ENCODE results near the gene HYAL2.

HYAL2 gene

GRCh38 chr3:50350527-50351322 is 28.2 kb upstream of the HYAL2 start, which contains the start of the genes CYB561D2 and NPRL2:
CYB561D2 (plus strand) TSS chr3:50350862; CDS start chr3:50351434, 572 bp downstream.
NPRL2 (minus strand) TSS chr3:50350775; CDS start chr3:50350652, 123 bp downstream.
- peak; percentile 98 for DNase-seq

- DNase-seq, result no peak
Measured at GRCh38 chr3:50350213-50350526, 27.6 kb upstream of the HYAL2 start.

- DNase-seq, result peak; percentile 87 to 88
Measured at GRCh38 chr3:50347187-50347813, 24.8 kb upstream of the HYAL2 start.

GRCh38 chr3:50345586-50346234 is 23.2 kb upstream of the HYAL2 start, which contains the start of gene ZMYND10:
ZMYND10 (minus strand) TSS chr3:50345732; CDS start chr3:50345579, 153 bp downstream.
- DNase-seq, result peak; percentile 77

GRCh38 chr3:50345008-50345407 is 22.5 kb upstream of the HYAL2 start:
- DNase-seq, result no peak

- no peak for DNase-seq
Measured at GRCh38 chr3:50342813-50343633, 20.5 kb upstream of the HYAL2 start.

GRCh38 chr3:50341996-50342650 is 19.6 kb upstream of the HYAL2 start:
- no peak for DNase-seq

- DNase-seq, result no peak
Measured at GRCh38 chr3:50341537-50341936, 19.0 kb upstream of the HYAL2 start.

DNA sequence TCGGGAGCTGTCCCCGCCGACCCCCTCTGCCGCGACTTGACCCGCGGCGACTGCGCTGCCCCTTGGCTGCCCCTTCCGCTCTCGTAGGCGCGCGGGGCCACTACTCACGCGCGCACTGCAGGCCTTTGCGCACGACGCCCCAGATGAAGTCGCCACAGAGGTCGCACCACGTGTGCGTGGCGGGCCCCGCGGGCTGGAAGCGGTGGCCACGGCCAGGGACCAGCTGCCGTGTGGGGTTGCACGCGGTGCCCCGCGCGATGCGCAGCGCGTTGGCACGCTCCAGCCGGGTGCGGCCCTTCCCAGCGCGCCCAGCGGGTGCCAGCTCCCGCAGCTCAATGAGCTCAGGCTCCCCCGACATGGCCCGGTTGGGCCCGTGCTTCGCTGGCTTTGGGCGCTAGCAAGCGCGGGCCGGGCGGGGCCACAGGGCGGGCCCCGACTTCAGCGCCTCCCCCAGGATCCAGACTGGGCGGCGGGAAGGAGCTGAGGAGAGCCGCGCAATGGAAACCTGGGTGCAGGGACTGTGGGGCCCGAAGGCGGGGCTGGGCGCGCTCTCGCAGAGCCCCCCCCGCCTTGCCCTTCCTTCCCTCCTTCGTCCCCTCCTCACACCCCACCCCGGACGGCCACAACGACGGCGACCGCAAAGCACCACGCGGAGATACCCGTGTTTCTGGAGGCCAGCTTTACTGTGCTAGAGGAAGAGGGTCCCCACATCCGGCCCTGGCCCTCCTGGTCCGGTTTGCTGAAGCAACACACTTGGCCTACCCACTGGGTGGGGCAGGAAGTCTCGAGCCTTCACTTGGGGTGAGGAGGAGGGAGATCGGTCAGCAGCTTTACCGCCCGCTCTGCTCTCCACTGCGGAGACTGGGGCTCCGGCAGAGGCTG is 18.1 kb upstream of the HYAL2 start, which contains the start of gene RASSF1:
Gene RASSF1 (minus strand): TSS at position 389 of the 882 bp plus-strand sequence. CDS start 31 bp downstream, at position 358.
- peak; percentile 72 to 77 for DNase-seq

DNA sequence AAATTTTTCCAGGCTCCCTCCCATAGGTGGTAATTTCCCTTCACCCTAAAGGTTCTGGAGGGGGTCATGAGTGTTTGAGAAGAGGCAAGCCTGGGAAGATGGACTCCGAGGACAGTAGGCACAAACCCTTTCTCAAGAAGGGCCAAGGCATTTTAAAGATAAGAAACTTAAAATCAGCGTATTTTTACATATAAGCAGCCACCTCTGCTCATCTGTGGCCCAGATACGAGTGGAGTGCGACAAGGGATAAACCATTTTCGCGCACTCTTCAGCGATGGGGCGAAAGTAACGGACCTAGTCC is 17.6 kb upstream of the HYAL2 start:
- no peak for DNase-seq

- no peak for DNase-seq
Measured at GRCh38 chr3:50339485-50340146, 17.1 kb upstream of the HYAL2 start.

- DNase-seq, result no peak
Measured at GRCh38 chr3:50338965-50339364, 16.4 kb upstream of the HYAL2 start.

- peak; percentile 95 to 97 for DNase-seq
Measured at GRCh38 chr3:50337175-50337861, 14.8 kb upstream of the HYAL2 start.

GRCh38 chr3:50336452-50337174 is 14.1 kb upstream of the HYAL2 start:
- DNase-seq, result no peak

- DNase-seq, result no peak
Measured at GRCh38 chr3:50334339-50335075, 12.0 kb upstream of the HYAL2 start.

- DNase-seq, result peak in 1 of 2 donors; percentile 34
Measured at GRCh38 chr3:50333744-50334328, 11.3 kb upstream of the HYAL2 start.

DNA sequence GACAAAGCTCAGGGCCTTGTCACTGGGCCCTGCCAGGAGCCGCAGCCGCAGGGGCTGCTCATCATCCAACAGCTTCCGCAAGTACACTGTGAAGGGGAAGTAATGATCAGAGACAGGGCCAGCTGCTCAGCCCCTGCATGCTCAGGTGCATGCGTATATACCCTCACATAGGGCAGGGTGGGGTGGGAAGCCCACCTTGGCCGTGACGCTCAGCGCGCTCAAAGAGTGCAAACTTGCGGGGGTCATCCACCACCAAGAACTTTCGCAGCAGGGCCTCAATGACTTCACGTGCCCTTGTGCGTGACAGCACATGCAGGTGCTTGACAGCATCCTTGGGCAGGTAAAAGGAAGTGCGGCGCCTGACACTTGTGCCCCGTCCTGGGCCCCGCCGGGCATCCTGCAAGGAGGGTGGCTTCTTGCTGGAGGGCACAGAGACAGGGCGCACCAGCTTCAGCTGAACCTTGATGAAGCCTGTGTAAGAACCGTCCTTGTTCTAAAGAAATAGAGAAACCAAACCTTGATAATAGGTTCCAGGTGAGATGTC is 8.9 kb upstream of the HYAL2 start:
- no peak for DNase-seq

- DNase-seq, result no peak
Measured at GRCh38 chr3:50330330-50330729, 7.8 kb upstream of the HYAL2 start.
